IMR-90 (cell line): ENCODE measurements around the gene HYAL3. TPM values are rescaled to one million over a fixed set of nuclear protein-coding genes. Genes with fewer than 3 reads are reported as not detected.

Experiments used
- ATAC-seq: fragments of 200-7000 bp; cut with Tn5 transposase; 2 replicates; pipeline ENCODE4 v1.9.1; 2020; ENCODE audit warnings: low read depth, mild to moderate bottlenecking, moderate library complexity
- BruUV-seq: library from RNA; stranded (reverse); fragments of 400-500 nt; replicated peaks from 2 replicates; lab custom pipeline; 2021; lab: Mats Ljungman, UMichigan
- CTCF ChIA-PET: fragments of 300-600 bp; formaldehyde crosslinking; extraction: SDS; loops from one replicate; lab custom pipeline; 2021; ENCODE audit warnings: antibody characterized with exemption; lab: Yijun Ruan, JAX
- POLR2A ChIA-PET: fragments of 300-600 bp; sonication (Branson Sonifier 250); formaldehyde crosslinking; loops from one replicate; lab custom pipeline; 2022; ENCODE audit warnings: antibody characterized with exemption; ENCODE audit not compliant: unreplicated experiment; lab: Charles Lee
- DNase-seq: peaks from one replicate; pipeline ENCODE4 v3.0.0; 2013
- H2AFZ ChIP-seq: replicated peaks from 2 replicates; pipeline ENCODE3; 2013; ENCODE audit warnings: low read length, mild to moderate bottlenecking; ENCODE audit not compliant: poor library complexity
- H2AK5ac ChIP-seq: 2 replicates; pipeline ENCODE4 v1.6.1; 2013; ENCODE audit warnings: low read depth, low read length, inconsistent platforms
- H2AK9ac ChIP-seq: replicated peaks from 2 replicates; pipeline ENCODE3; 2013; ENCODE audit warnings: mild to moderate bottlenecking, low read depth, low read length, moderate library complexity; ENCODE audit not compliant: poor library complexity
- H2BK120ac ChIP-seq: 2 replicates; pipeline ENCODE4 v1.6.1; 2013; ENCODE audit warnings: low read depth, low read length, inconsistent platforms
- H2BK15ac ChIP-seq: 3 replicates; pipeline ENCODE4 v1.6.1; 2013; ENCODE audit warnings: low read depth, low read length, inconsistent platforms
- H2BK20ac ChIP-seq: 2 replicates; pipeline ENCODE4 v1.6.1; 2013; ENCODE audit warnings: low read depth, mild to moderate bottlenecking, inconsistent platforms, low read length, moderate library complexity
- H2BK5ac ChIP-seq: 2 replicates; pipeline ENCODE4 v1.6.1; 2013; ENCODE audit warnings: mild to moderate bottlenecking, low read depth, low read length, inconsistent platforms; ENCODE audit not compliant: poor library complexity, severe bottlenecking
- H3K14ac ChIP-seq: replicated peaks from 2 replicates; pipeline ENCODE4 v1.6.1; 2013; ENCODE audit warnings: low read depth, low read length, inconsistent platforms
- H3K18ac ChIP-seq: 2 replicates; pipeline ENCODE4 v1.6.1; 2013; ENCODE audit warnings: low read depth, low read length, control low read depth
- H3K23ac ChIP-seq: 2 replicates; pipeline ENCODE4 v1.6.1; 2013; ENCODE audit warnings: low read depth, low read length, inconsistent platforms
- H3K27ac ChIP-seq: 2 replicates; pipeline ENCODE4 v1.5.1; 2013; ENCODE audit warnings: mild to moderate bottlenecking, control low read depth, low read length; ENCODE audit not compliant: insufficient read depth
- H3K27me3 ChIP-seq: 2 replicates; pipeline ENCODE4 v1.6.1; 2013; ENCODE audit warnings: low read length; ENCODE audit not compliant: control insufficient read depth, insufficient read depth
- H3K36me3 ChIP-seq: 2 replicates; pipeline ENCODE4 v1.6.1; 2013; ENCODE audit warnings: low read length, mixed read lengths; ENCODE audit not compliant: control insufficient read depth, insufficient read depth
- H3K4ac ChIP-seq: 2 replicates; pipeline ENCODE4 v1.6.1; 2013; ENCODE audit warnings: low read depth, low read length, inconsistent platforms
- H3K4me1 ChIP-seq: 2 replicates; pipeline ENCODE4 v1.6.1; 2013; ENCODE audit warnings: low read length, mixed read lengths; ENCODE audit not compliant: control insufficient read depth, insufficient read depth
- H3K4me2 ChIP-seq: 2 replicates; pipeline ENCODE4 v1.6.1; 2013; ENCODE audit warnings: low read depth, mild to moderate bottlenecking, control low read depth, low read length, moderate library complexity
- H3K4me3 ChIP-seq: 2 replicates; pipeline ENCODE4 v1.5.1; 2013; ENCODE audit warnings: low read depth, mild to moderate bottlenecking, control low read depth, low read length, moderate library complexity; ENCODE audit not compliant: insufficient read depth
- H3K56ac ChIP-seq: 2 replicates; pipeline ENCODE4 v1.6.1; 2013; ENCODE audit warnings: low read length, inconsistent platforms; ENCODE audit not compliant: insufficient read depth; ENCODE audit errors: extremely low read depth
- H3K79me1 ChIP-seq, 2 experiments: 2 replicates each; pipeline ENCODE4 v1.6.1; 2013; ENCODE audit warnings: low read length in 2 of 2, inconsistent platforms in 1 of 2, low read depth in 1 of 2
- H3K9ac ChIP-seq: 2 replicates; pipeline ENCODE4 v1.6.1; 2013; ENCODE audit warnings: low read depth, low read length, control low read depth
- H3K9me1 ChIP-seq: 2 replicates; pipeline ENCODE4 v1.6.1; 2013; ENCODE audit warnings: low read length, inconsistent platforms; ENCODE audit not compliant: insufficient read depth
- H3K9me3 ChIP-seq: 2 replicates; pipeline ENCODE4 v1.6.1; 2013; ENCODE audit warnings: low read length; ENCODE audit not compliant: control insufficient read depth, insufficient read depth
- H4K20me1 ChIP-seq: 2 replicates; pipeline ENCODE4 v1.6.1; 2013; ENCODE audit warnings: low read length, inconsistent platforms; ENCODE audit not compliant: insufficient read depth
- H4K5ac ChIP-seq: 2 replicates; pipeline ENCODE4 v1.6.1; 2013; ENCODE audit warnings: mild to moderate bottlenecking, low read depth, low read length, control low read depth
- H4K8ac ChIP-seq, 2 experiments: 2 replicates each; pipeline ENCODE4 v1.6.1; 2013; ENCODE audit warnings: low read depth in 2 of 2, low read length in 2 of 2, control low read depth in 1 of 2, inconsistent platforms in 1 of 2
- H4K91ac ChIP-seq: 2 replicates; pipeline ENCODE4 v1.6.1; 2013; ENCODE audit warnings: low read depth, low read length, inconsistent platforms; ENCODE audit not compliant: insufficient read depth
- BHLHE40 ChIP-seq: fragments of 150-350 bp; IDR thresholded peaks from 2 replicates; pipeline ENCODE4 v1.6.1; 2016; ENCODE audit warnings: mild to moderate bottlenecking, low read depth, low read length
- CEBPB ChIP-seq: IDR thresholded peaks from 2 replicates; pipeline ENCODE4 v1.6.1; 2012; ENCODE audit warnings: low read depth, low read length, improper control_type of control experiment
- MAFK ChIP-seq: IDR thresholded peaks from 2 replicates; pipeline ENCODE4 v1.6.1; 2012; ENCODE audit warnings: low read depth, low read length, improper control_type of control experiment
- NFE2L2 ChIP-seq: fragments of 150-350 bp; IDR thresholded peaks from 2 replicates; pipeline ENCODE4 v1.6.1; 2016; ENCODE audit warnings: low read depth, mild to moderate bottlenecking, low read length
- POLR2A ChIP-seq: IDR thresholded peaks from 2 replicates; pipeline ENCODE4 v1.6.1; 2012; ENCODE audit warnings: mild to moderate bottlenecking, low read depth, low read length
- RAD21 ChIP-seq: IDR thresholded peaks from 2 replicates; pipeline ENCODE4 v1.6.1; 2012; ENCODE audit warnings: low read length, improper control_type of control experiment
- RCOR1 ChIP-seq: IDR thresholded peaks from 2 replicates; pipeline ENCODE4 v1.6.1; 2012; ENCODE audit warnings: mild to moderate bottlenecking, low read length, improper control_type of control experiment; ENCODE audit not compliant: insufficient replicate concordance
- SMC3 ChIP-seq: fragments of 150-350 bp; IDR thresholded peaks from 2 replicates; pipeline ENCODE4 v1.6.1; 2016; ENCODE audit warnings: low read depth, mild to moderate bottlenecking, antibody characterized with exemption, low read length, moderate library complexity
- WGBS, 2 experiments: methylation state at CpG; one replicate each; pipeline versions ENCODE4 v1.1.5 to v1.1.7; 2013; ENCODE audit warnings: missing lambda C conversion rate in 2 of 2; ENCODE audit not compliant: insufficient read length in 1 of 2; ENCODE audit errors: extremely low coverage in 2 of 2; 5-methylcytosine and 5-hydroxymethylcytosine counted together
- dilution Hi-C: fragments of 300-500 bp; cut with HindIII; formaldehyde crosslinking; loops from one replicate; pipeline ENCODE4 v1.14.3; 2018; ENCODE audit warnings: low sequenced_read_pairs; ENCODE audit not compliant: unreplicated experiment
- in situ Hi-C: fragments of 300-500 bp; cut with MboI; formaldehyde crosslinking; loops from 3 replicates; pipeline ENCODE4 v1.14.3; 2019; ENCODE audit warnings: low sequenced_read_pairs, inconsistent platforms, mixed read lengths
- intact Hi-C: fragments of 100-400 bp; cut with micrococcal nuclease; formaldehyde crosslinking; loops from 2 replicates; pipeline ENCODE4 v1.10.0; 2022
- polyA plus RNA-seq, 3 experiments: library from polyadenylated mRNA; depleted of rRNA; stranded (reverse); fragments of >200 nt; gene quantifications; 2 replicates each; pipeline ENCODE4 v1.2.3, GENCODE V29; 2012; ENCODE audit warnings: low replicate concordance in 1 of 3
- total RNA-seq: library from RNA; depleted of rRNA; stranded (reverse); fragments of >200 nt; gene quantifications from 2 replicates; pipeline ENCODE4 v1.2.3, GENCODE V29; 2012
- TF ChIP-seq, protein P1 (sequence below): fragments of 150-350 bp; IDR thresholded peaks from 2 replicates; pipeline ENCODE4 v1.6.1; 2017; ENCODE audit warnings: mild to moderate bottlenecking, antibody characterized with exemption, low read length, low read depth
- TF ChIP-seq, protein P2 (sequence below): fragments of 150-350 bp; IDR thresholded peaks from 2 replicates; pipeline ENCODE4 v1.6.1; 2016; ENCODE audit warnings: low read depth, mild to moderate bottlenecking, low read length, moderate library complexity, borderline replicate concordance
- TF ChIP-seq, protein P3 (sequence below): conservative IDR thresholded peaks from 2 replicates; pipeline ENCODE4 v1.5.1; 2012; ENCODE audit warnings: mild to moderate bottlenecking, low read depth, low read length, improper control_type of control experiment

HYAL3 gene
- total and polyA plus RNA-seq, 2 of the 4 experiments (the other 2 are of a cell fraction), result 2.7 to 5.7 TPM

DNA sequence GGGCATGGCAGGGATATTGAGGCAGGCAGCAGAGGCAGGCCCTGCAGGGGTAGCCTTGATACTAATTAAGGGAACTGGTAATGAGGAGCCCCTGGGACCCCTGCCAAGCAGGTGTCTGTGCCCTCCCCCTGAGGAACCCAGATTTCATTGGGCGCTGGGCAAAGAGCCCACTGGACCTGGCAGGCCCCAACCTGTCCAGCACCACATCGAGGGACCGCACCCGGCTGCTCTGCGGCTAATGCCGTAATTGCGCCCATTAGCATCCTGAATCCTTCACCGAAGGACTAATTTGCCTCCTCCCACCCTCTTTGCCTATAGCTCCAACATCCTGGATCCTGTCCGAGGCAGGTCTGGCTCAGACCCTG, 44.0 kb downstream of the HYAL3 start:
- peaks cover 58% of the 10 kb centered on the region for H4K20me1 ChIP-seq
- no peaks in the 10 kb centered on the region for H3K27me3 ChIP-seq
- H3K4me1 ChIP-seq, result peaks cover 17% of the 10 kb centered on the region
- no peak overlapping the region for H3K4me2 ChIP-seq
- H2AK5ac ChIP-seq, result no peak overlapping the region
- no peak overlapping the region for H2AK9ac ChIP-seq
- POLR2A ChIA-PET, result no interaction called here
- H3K9ac ChIP-seq, result no peak overlapping the region
- no peak for ATAC-seq
- no peak overlapping the region for H4K91ac ChIP-seq
- no peak for DNase-seq
- peaks cover 58% of the 10 kb centered on the region for H3K36me3 ChIP-seq
- 0 out of 2 replicates have a peak overlapping the region, but pooled peaks have one; percentile 42 for H3K4ac ChIP-seq
- no peak overlapping the region for H2AFZ ChIP-seq
- peaks cover 14% of the 10 kb centered on the region for H3K9me1 ChIP-seq
- BruUV-seq, result no TSS peak
- no peak overlapping the region for H4K5ac ChIP-seq
- H3K27ac ChIP-seq, result no peak overlapping the region
- no peaks in the 10 kb centered on the region for H3K9me3 ChIP-seq
- H3K79me1 ChIP-seq, result peaks cover 18 to 77% of the 10 kb centered on the region in 2 experiments
- no peak for TF ChIP-seq MAFK
- TF ChIP-seq RCOR1, result no peak
- TF ChIP-seq BHLHE40, result no peak
- TF ChIP-seq SMC3, result no peak
- TF ChIP-seq, protein P1, sequence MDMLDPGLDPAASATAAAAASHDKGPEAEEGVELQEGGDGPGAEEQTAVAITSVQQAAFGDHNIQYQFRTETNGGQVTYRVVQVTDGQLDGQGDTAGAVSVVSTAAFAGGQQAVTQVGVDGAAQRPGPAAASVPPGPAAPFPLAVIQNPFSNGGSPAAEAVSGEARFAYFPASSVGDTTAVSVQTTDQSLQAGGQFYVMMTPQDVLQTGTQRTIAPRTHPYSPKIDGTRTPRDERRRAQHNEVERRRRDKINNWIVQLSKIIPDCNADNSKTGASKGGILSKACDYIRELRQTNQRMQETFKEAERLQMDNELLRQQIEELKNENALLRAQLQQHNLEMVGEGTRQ, result no peak
- TF ChIP-seq RAD21, result no peak
- no peak for TF ChIP-seq NFE2L2
- no peak for TF ChIP-seq CEBPB
- no peak for TF ChIP-seq POLR2A
- TF ChIP-seq, protein P2, sequence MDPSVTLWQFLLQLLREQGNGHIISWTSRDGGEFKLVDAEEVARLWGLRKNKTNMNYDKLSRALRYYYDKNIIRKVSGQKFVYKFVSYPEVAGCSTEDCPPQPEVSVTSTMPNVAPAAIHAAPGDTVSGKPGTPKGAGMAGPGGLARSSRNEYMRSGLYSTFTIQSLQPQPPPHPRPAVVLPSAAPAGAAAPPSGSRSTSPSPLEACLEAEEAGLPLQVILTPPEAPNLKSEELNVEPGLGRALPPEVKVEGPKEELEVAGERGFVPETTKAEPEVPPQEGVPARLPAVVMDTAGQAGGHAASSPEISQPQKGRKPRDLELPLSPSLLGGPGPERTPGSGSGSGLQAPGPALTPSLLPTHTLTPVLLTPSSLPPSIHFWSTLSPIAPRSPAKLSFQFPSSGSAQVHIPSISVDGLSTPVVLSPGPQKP, result no peak
- TF ChIP-seq, protein P3, sequence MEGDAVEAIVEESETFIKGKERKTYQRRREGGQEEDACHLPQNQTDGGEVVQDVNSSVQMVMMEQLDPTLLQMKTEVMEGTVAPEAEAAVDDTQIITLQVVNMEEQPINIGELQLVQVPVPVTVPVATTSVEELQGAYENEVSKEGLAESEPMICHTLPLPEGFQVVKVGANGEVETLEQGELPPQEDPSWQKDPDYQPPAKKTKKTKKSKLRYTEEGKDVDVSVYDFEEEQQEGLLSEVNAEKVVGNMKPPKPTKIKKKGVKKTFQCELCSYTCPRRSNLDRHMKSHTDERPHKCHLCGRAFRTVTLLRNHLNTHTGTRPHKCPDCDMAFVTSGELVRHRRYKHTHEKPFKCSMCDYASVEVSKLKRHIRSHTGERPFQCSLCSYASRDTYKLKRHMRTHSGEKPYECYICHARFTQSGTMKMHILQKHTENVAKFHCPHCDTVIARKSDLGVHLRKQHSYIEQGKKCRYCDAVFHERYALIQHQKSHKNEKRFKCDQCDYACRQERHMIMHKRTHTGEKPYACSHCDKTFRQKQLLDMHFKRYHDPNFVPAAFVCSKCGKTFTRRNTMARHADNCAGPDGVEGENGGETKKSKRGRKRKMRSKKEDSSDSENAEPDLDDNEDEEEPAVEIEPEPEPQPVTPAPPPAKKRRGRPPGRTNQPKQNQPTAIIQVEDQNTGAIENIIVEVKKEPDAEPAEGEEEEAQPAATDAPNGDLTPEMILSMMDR, result no peak
- no peak overlapping the region for H2BK20ac ChIP-seq
- no peak overlapping the region for H2BK120ac ChIP-seq
- no peak overlapping the region for H4K8ac ChIP-seq
- CTCF ChIA-PET, result no interaction called here
- no peak overlapping the region for H3K23ac ChIP-seq
- in situ Hi-C loops (no loop called here), dilution Hi-C loops (no loop called here), intact Hi-C loops (no loop called here)
- H3K56ac ChIP-seq, result no peak overlapping the region
- H3K14ac ChIP-seq, result no peak overlapping the region
- H2BK5ac ChIP-seq, result peak overlapping the region; percentile 21
- WGBS, 2 experiments, result 89% methylated on average over 3 of the region's 9 CpGs; no CpG with 5 or more reads in 1 of the 2 experiments
- H2BK15ac ChIP-seq, result no peak overlapping the region
- H3K4me3 ChIP-seq, result no peak overlapping the region
- H3K18ac ChIP-seq, result no peak overlapping the region
